Stimulated activated naive CD4-positive, alpha-beta T cell (primary cell): Measurements from ENCODE around the gene TMEM98.
"Not testable (repeated sequence)": the region's sequence is repeated elsewhere in the genome, so short reads cannot be mapped to it uniquely, and the experiment has no call there.

Experiments
- DNase-seq, 6 experiments: peaks; one replicate each; lab custom pipeline; 2025; lab: John Stamatoyannopoulos, UW

Gene TMEM98

DNA sequence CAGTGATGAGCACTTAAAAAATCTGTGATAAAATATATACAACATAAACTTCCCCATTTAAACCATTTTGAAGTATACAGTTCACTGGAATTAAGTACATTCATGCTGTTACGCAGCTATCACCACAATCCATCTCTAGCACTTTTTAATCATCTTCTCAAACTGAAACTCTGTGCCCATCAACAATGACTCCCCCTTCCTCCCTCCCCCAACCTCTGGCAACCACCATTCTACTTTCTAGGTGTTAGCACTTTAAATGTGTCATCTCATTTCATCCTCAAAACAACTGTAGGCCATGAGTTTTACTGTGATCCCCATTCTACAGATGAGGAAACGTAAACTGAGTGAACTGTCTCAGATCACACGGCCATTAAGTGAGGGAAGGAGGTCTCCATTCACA, 13.8 kb upstream of the TMEM98 start:
- no peak for DNase-seq

DNA sequence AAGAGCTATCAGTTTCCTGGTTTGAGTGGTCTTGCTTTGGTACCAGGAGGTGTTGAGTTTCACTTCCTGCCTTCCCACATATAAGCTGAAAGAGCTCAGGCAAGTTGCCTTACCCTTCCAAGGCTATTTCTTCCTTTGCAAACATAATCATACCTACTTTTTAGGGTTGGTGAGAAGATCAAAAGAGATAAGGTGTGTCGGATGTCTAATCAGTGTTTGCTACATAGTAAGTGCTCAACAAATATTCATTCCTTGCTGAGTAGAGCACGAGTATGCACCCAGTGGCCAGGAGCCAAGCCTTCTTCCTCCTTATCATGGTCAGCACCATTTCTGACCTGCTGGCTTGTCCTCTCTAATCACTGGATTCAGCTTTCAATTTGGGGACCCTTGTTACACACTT, 12.7 kb upstream of the TMEM98 start:
- DNase-seq = no peak

- no peak for DNase-seq
Measured at GRCh38 chr17:32916134-32916533, 11.8 kb upstream of the TMEM98 start.

GRCh38 chr17:32917081-32917480, 10.9 kb upstream of the TMEM98 start:
- no peak for DNase-seq

DNA sequence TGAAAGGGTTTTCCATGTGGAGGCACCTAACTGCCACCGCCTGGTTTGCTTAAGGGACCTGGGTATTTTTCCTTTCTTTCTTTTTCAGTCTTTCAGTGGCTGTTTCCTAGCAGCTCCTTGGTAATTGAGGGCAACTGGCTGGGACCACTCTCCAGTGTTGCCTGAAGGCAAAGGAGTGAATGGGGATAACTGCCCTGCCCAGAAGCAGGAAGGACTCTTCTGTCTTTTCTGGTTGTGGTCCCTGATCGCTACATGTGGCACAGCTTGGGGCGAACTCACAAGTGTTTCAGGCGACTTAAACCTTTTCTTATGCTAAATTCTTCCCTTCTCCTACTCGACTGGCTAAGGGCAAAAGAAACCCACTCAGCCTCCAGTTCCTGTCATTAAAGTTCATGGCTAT, 10.1 kb upstream of the TMEM98 start:
- DNase-seq = no peak

DNA sequence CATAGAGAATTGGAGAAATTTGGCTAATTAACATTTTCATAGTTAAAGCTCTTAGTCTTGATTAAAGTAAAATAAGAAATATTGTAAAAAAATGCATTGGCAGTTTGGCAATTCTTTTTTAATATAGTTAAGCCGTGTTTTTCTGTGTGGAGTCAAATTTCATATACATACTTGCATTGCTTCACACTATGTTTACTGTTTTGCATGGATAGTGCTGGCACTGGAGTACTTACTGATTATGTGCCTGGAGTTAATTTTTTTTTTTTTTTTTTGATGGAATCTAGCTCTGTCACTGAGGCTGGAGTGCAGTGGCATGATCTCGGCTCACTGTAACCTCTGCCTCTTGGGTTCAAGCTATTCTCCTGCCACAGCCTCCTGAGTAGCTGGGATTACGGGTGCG, 8.1 kb upstream of the TMEM98 start:
- not testable (repeated sequence) for DNase-seq

GRCh38 chr17:32920293-32920692, 7.7 kb upstream of the TMEM98 start:
- DNase-seq = no peak

DNA sequence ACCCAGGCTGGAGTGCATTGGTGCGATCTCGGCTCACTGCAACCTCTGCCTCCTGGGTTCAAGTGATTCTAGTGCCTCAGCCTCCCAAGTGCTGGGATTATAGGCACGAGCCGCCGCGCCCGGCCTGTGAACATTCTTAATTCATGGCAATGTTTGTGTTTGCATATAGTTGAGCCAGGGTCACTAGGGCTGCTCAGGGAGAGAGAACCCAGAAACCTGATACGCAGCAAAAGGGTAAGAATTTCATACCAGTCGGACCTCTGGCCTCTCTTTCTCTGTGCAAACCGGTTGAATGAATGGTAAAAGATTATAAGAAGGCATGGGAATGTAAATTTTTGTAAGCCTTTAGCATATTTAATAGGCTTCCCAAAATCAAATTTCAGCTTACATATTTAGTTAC, 6.9 kb upstream of the TMEM98 start:
- DNase-seq = no peak

- not testable (repeated sequence) for DNase-seq
Measured at GRCh38 chr17:32923905-32924304, 4.0 kb upstream of the TMEM98 start.

DNA sequence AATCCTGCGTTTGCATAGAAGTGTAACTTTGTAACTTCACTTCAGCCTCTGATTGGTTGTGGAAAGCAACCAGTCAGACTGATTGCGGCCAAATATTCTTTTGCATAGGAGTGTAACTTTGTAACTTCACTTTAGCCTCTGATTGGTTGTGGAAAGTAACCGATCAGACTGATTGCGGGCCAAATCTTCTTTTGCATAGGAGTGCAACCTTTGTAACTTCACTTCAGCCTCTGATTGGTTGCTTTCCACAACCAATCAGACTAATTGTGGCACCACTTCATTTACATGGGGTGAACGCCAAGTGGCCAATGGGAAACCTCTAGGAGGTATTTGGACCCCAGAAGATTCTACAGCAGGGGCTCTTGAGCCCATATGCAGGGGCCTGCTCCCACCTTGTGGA, 1.8 kb upstream of the TMEM98 start:
- no peak for DNase-seq

DNA sequence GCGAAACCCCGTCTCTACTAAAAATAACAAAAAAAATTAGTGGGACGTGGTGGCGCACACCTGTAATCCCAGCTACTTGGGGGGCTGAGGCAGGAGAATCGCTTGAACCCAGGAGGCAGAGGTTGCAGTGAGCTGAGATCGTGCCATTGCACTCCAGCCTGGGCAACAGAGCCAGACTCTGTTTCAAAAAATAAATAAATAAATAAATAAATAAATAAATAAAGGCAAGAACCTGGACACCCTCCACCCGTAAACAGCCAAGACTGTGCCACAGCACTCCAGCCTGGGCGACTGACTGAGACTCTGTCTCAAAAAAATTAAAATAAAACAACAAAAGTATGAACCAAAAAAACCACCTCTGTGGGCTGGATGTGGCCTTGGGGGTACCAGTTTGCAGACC, 1.2 kb upstream of the TMEM98 start:
- not testable (repeated sequence) for DNase-seq

DNA sequence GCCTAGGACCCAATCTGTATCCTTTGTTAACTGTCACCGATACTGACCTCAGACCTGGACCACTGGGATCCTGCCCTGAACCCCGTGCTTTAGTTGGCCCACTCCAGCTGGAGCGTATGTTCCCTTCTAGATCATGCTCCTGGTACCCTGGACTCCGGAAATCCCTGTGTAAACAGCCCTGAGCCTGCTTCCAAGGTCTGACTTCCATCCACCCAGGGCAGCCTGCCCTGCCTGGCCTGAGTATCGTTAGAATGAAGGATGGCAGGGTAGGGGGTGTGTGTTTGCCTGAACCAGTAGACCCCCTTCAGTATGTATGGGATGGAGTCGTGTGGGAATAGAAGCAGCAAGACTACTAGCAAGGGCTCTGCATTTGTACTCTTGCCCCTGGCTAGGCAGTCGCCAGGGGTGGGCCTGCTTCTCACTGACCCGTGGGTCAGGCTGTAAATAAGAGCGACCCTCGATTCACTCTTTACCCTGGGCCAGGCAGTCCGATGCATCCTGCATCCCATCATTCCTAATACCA, 691 bp upstream of the TMEM98 start:
- DNase-seq = no peak

DNA sequence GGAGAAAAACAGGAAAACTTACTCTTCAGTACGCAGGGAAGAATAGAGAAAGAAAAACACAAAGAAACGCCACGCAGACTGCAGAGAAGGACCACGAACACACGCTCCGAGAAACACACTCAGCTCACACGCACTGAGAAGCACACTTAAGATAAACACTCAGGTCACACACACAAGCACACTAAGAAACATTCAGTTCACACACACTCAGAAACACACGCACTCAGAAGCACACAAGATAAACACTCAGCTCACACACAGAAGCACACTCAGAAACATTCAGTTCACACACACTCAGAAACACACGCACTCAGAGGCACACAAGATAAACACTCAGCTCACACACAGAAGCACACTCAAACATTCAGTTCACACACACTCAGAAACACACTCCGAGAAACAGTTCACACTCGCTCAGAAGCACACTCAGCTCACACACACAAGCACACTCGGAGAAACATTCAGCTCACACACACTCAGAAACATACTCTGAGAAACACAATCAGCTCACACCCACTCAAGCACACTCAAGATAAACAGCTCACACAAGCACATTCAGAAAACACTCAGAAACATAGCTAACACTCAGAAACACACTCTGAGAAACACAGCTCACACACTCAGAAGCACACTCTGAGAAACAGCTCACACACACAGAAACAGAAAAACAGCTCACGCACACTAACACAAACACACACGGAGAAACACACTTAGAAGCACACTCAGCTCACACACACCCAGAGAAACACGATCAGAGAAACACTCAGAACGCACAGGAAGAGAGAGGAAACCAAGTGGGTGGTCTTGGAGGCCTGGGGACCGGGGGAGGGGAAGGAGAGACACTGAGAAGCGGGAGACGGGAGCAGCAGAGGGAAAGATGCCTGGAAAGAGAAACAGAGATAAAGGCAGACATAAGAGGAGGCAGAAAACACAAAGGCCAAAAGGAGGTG, 908 bp downstream of the TMEM98 start:
- no peak for DNase-seq

GRCh38 chr17:32929588-32929987, 1.6 kb downstream of the TMEM98 start:
- DNase-seq = no peak

DNA sequence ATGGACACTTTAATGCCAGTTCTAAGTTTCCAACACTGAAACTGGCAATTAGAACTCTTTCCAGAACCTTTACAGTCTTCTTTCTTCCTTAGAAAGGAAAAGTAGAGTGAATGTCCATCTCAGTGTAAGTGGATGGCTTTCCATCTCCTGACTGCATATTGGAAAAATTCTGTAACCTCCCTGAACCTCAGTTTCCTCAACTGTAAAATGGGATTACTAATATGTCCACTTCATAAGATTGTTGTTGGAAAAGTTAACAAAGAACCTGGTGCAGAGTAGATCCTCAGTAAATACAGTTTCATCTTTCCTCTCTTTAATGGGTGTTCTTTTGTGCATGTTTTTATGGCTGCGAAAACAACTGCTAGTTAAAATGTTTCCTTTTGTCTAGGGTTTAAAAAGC, 2.6 kb downstream of the TMEM98 start:
- no peak for DNase-seq

DNA sequence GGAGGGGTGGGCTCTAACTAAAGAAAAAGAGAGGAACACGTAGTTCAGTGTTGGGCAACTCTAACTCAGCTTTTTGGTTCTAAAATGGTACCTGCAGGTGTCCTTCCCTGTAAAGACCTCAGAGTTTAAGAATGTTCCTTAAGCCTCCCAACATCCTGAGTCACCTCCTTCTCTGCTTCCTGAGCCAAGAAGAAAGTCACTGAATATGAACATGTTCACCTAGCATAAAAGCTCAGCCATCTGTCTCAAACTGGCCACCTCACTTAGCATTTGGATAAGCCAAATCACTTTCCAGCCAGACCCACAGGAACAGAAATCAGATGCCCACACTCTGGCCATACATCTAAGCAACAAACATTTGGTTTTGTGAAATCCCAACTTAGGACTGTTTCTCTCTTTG, 3.7 kb downstream of the TMEM98 start:
- no peak for DNase-seq

DNA sequence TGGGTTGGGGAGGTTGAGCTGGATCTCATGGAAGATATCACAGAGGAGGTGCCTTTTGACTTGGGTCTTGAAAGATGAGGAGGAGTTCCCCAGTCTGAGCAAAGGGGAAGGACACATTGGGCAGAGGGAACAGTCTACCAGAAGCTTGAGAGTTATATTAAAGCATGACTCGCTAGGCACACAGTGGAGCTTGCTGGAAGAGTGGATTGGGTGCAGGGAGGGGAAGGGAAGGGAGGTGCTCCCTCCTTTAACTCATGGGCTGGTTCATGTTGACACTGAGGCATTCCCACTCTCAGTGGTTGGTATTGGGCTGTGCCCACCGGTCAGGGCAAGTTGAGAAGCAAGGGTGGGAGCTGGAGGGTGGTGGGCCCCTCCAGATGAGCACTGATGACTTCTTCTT, 5.9 kb downstream of the TMEM98 start:
- DNase-seq = no peak

DNA sequence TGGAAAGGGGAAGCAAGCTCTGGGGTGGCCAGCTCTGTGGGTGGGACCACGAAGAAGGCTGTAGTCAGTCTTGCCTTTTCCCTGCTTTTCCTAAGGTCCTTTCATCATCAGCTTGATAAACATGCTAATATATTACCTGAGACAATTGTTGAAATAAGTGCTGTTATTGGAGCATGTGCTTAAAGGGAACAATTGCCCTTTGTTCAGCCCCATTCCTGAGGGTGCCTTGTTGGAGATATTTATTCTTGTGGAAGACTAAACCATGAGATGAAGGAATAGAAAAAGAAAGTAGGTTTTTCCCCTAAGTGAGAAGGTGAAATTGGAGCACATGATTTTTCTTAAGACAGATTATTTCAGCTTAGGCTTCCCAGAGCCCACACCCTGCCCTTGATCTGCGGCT, 7.8 kb downstream of the TMEM98 start:
- no peak for DNase-seq

GRCh38 chr17:32936186-32936893, 8.4 kb downstream of the TMEM98 start:
- DNase-seq = no peak

- peak in 5 of 6 experiments; percentile 37 to 58 (median 48) for DNase-seq
Measured at GRCh38 chr17:32936894-32937500, 9.0 kb downstream of the TMEM98 start.

- DNase-seq = no peak
Measured at GRCh38 chr17:32940706-32941390, 12.9 kb downstream of the TMEM98 start.

DNA sequence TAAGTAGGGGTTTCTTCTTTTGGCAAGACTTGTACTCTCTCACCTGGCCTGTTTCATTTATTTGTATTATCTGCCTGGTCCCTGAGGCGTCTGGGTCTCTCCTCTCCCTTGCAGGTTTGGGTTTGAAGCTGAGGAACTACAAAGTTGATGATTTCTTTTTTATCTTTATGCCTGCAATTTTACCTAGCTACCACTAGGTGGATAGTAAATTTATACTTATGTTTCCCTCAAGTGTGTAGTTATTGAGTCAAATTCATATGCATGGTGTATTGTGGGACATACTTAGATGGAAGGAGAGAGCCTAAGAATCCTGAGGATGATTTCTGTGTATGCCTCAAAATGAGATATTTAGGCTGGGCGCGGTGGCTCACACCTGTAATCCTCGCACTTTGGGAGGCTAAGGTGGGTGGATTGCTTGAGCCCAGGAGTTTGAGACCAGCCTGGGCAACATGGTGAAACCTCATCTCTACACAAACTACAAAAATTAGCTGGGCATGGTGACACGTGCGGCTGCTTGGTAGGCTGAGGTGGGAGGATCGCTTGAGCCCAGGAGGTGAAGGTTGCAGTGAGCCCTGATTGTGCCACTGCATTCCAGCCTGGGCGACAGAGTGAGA, 13.6 kb downstream of the TMEM98 start:
- no peak for DNase-seq
